GM12891 (cell line): ENCODE data around the gene ACP3.

Experiments used
- POLR2A ChIP-seq: IDR thresholded peaks from 2 replicates; pipeline ENCODE4 v1.6.1; 2011; ENCODE audit warnings: low read depth, low read length, control low read depth
- POLR2AphosphoS5 ChIP-seq: IDR thresholded peaks from 2 replicates; pipeline ENCODE4 v1.6.1; 2011; ENCODE audit warnings: low read depth, low read length, control low read depth
- TAF1 ChIP-seq: IDR thresholded peaks from 2 replicates; pipeline ENCODE4 v1.6.1; 2011; ENCODE audit warnings: low read depth, low read length, control low read depth

DNA sequence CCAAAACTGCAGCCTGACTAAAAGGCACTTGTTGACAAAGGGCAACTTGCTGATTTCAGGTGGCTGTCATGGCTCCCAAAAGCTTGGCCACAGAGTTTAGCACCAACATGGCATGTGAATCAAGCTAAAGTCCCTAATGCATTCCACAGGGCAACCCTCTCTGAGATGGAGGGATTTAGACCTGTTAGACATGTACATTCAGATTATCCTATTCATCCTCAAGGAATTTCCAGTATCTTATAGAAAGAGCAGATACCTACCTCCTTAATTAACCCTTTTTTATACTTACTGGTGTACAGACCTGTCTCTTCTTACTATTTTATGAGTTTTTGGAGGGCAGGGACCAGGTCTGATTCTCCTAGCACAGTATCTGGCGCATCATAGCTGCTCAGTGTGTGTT lies 31.3 kb downstream of the ACP3 start:
- TF ChIP-seq POLR2AphosphoS5: no peak
- TF ChIP-seq POLR2A: no peak
- no peak for TF ChIP-seq TAF1
